ENCODE data around the gene OCIAD1.

Gene OCIAD1, protein sequence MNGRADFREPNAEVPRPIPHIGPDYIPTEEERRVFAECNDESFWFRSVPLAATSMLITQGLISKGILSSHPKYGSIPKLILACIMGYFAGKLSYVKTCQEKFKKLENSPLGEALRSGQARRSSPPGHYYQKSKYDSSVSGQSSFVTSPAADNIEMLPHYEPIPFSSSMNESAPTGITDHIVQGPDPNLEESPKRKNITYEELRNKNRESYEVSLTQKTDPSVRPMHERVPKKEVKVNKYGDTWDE

GRCh38 chr4:48830706-48831531 is at the start of gene OCIAD1:
OCIAD1 (plus strand) TSS chr4:48831088; CDS start chr4:48832625, 1,537 bp downstream.
- TF ChIP-seq CTCF (IDR thresholded peaks at IDR 0.05; ENCODE audit: low read depth, low read length, missing control alignments), result no peak
- peak within 1 kb of the TSS; percentile 99 for H3K4me3 ChIP-seq (ENCODE audit: low read depth, low read length)
- peak; percentile 98 for DNase-seq (ENCODE audit: low read depth)
- in situ Hi-C loops (cut with HindIII; ENCODE audit: low sequenced_read_pairs), result no loop called here

DNA sequence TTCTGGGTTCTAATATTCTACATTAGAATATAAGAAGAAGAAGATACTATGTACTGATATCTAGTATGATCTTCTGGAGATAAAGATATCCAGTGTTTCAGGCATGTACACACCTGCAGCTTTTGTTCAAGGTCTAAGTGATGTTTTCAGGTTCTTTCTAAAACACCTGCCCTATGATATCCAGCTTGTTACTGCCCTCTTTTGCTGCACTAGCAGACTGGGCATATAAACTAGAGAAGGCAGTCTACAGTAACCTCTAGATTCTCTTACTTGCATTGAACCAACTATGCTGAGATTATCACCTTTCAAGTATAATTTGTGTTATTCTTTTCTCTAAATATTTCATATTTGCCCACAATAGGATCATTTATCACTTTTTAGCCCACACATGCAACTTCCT is 48.9 kb upstream of the OCIAD1 start:
- in situ Hi-C loops (cut with HindIII; ENCODE audit: low sequenced_read_pairs), result loop anchor here (5.0 kb wide), 1 partner anchor 35 kb away; no protein-coding TSS in a partner anchor
- TF ChIP-seq CTCF (IDR thresholded peaks at IDR 0.05; ENCODE audit: low read depth, low read length, missing control alignments), result no peak
- no peak for DNase-seq (ENCODE audit: low read depth)
- H3K4me3 ChIP-seq (ENCODE audit: low read depth, low read length), result no peak overlapping the region

GRCh38 chr4:48785302-48785701 is 45.6 kb upstream of the OCIAD1 start:
- in situ Hi-C loops (cut with HindIII; ENCODE audit: low sequenced_read_pairs), result no loop called here
- DNase-seq (ENCODE audit: low read depth), result no peak
- no peak overlapping the region for H3K4me3 ChIP-seq (ENCODE audit: low read depth, low read length)
- no peak for TF ChIP-seq CTCF (IDR thresholded peaks at IDR 0.05; ENCODE audit: low read depth, low read length, missing control alignments)

DNA sequence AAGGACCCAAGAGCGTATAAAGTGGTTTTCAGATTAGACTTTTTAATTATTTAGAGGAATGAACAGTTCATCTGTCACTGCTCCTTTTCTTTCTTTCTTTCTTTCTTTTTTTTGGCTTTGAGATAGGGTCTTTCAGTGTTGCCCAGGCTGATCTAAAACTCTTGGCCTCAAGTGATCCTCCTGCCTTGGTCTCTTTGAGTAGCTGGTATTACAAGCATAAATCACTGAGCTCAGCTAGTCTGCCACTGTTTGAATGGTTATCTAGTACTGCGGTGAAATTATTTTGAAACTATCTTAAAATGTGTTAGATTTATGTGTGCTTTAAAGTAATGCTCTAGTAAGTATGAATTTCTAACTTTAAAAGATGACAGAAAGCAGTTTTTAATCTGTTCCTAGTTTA is 44.3 kb upstream of the OCIAD1 start:
- H3K4me3 ChIP-seq (ENCODE audit: low read depth, low read length), result no peak overlapping the region
- no peak for DNase-seq (ENCODE audit: low read depth)
- in situ Hi-C loops (cut with HindIII; ENCODE audit: low sequenced_read_pairs), result no loop called here
- no peak for TF ChIP-seq CTCF (IDR thresholded peaks at IDR 0.05; ENCODE audit: low read depth, low read length, missing control alignments)

GRCh38 chr4:48787056-48787455 is 43.8 kb upstream of the OCIAD1 start:
- no peak overlapping the region for H3K4me3 ChIP-seq (ENCODE audit: low read depth, low read length)
- DNase-seq (ENCODE audit: low read depth), result no peak
- TF ChIP-seq CTCF (IDR thresholded peaks at IDR 0.05; ENCODE audit: low read depth, low read length, missing control alignments), result no peak
- in situ Hi-C loops (cut with HindIII; ENCODE audit: low sequenced_read_pairs), result no loop called here

DNA sequence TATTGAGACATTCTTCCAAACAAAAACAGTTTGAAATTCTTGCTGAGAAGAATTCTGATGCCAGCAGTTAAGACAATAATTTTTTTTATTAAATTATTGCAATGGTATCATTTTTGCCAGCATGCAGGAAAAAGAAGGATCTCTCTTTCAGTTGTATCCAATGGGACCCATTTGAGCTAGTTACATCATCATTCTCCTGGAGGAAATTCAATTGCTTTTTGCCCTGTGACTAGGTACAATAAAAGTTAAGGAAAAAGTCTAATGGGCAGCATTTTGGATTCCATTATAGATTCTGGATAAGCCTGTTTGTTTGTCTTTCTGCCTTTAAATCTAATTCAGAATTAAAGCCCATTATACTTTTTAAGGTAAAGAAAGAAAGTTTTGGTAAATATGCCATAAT is 40.3 kb upstream of the OCIAD1 start:
- TF ChIP-seq CTCF (IDR thresholded peaks at IDR 0.05; ENCODE audit: low read depth, low read length, missing control alignments), result no peak
- no peak for DNase-seq (ENCODE audit: low read depth)
- in situ Hi-C loops (cut with HindIII; ENCODE audit: low sequenced_read_pairs), result no loop called here

More for the DNA sequence above, 40.3 kb upstream of the OCIAD1 start:
- no peak overlapping the region for H3K4me3 ChIP-seq (ENCODE audit: low read depth, low read length)
